ENCODE data around the gene NXN. TPM values are rescaled to one million over a fixed set of nuclear protein-coding genes. Genes with fewer than 3 reads are reported as not detected.

NXN gene
- total RNA-seq, 2 donors from 2014 or later, result 2.6 to 16.3 TPM

- DNase-seq, result no peak
- no peaks in the 10 kb centered on the region for H3K9me3 ChIP-seq
- no peak overlapping the region for H3K27ac ChIP-seq
- intact Hi-C loops (cut with DNase I), result no loop called here
- no peak for TF ChIP-seq CTCF (IDR thresholded peaks at IDR 0.05)
- no peak overlapping the region for H3K9ac ChIP-seq (ENCODE audit: low read depth in 2 of 2, low read length in 2 of 2)
- no peaks in the 10 kb centered on the region for H3K36me3 ChIP-seq
- H3K27me3 ChIP-seq, result no peaks in the 10 kb centered on the region
- H3K4me1 ChIP-seq, result no peaks in the 10 kb centered on the region
- no peak overlapping the region for H3K4me3 ChIP-seq
Measured at GRCh38 chr17:801660-802059, 177.9 kb downstream of the NXN start.

DNA sequence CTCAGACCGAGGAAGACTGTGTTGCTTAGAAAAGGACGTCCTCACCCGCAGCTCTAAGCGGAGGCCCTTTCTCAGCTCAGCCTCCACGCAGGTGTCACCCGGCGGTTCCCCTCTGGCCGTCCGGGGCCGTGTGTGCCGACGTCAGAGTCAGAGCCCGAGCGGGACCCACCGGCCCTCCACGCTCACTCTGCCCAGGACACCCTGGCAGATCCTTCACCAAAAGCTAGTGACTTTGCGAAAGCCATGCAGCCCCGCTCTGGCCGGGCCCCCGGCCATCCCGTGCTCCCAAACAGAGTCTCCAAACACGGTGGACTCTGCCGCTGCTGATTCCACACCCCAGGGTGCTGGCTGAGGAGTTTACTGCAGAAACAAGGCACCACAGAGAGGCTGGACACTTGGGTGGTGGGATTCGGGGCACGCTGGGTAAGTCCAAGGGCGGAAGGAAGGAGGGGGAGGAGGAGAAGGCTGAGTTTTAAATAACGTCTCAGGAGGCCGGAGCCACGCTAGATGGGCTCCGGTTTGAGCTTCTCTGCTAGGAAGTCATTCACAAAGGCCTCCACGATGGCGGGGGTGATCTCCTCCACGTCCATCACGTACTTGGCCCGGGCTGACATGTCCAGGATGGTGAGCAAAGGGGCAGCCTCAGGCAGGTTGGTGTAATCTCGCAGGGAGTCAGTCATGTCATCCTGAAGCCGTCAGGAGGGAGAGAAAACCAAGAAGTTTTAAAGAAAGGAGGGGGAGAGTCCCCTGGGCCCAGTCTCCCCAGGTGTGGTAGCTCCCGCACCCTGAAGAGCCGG, 178.9 kb downstream of the NXN start:
- Histone ChIP-seq H3K9me3 (no peaks in the 10 kb centered on the region), H3K27ac (no peak overlapping the region), H3K9ac (ENCODE audit: low read depth in 2 of 2, low read length in 2 of 2) (no peak overlapping the region), H3K27me3 (no peaks in the 10 kb centered on the region), H3K4me3 (no peak overlapping the region), H3K36me3 (no peaks in the 10 kb centered on the region), H3K4me1 (no peaks in the 10 kb centered on the region)
- DNase-seq, result no peak
- intact Hi-C loops (cut with DNase I), result no loop called here
- no peak for TF ChIP-seq CTCF (IDR thresholded peaks at IDR 0.05)

- DNase-seq, result no peak
- TF ChIP-seq CTCF (IDR thresholded peaks at IDR 0.05), result no peak
- Histone ChIP-seq H3K9me3 (no peaks in the 10 kb centered on the region), H3K27ac (no peak overlapping the region), H3K27me3 (no peaks in the 10 kb centered on the region), H3K4me3 (no peak overlapping the region), H3K36me3 (no peaks in the 10 kb centered on the region), H3K4me1 (no peaks in the 10 kb centered on the region), H3K9ac (ENCODE audit: low read depth in 2 of 2, low read length in 2 of 2) (no peak overlapping the region)
- intact Hi-C loops (cut with DNase I), result no loop called here
Measured at GRCh38 chr17:799261-799660, 180.3 kb downstream of the NXN start.

DNA sequence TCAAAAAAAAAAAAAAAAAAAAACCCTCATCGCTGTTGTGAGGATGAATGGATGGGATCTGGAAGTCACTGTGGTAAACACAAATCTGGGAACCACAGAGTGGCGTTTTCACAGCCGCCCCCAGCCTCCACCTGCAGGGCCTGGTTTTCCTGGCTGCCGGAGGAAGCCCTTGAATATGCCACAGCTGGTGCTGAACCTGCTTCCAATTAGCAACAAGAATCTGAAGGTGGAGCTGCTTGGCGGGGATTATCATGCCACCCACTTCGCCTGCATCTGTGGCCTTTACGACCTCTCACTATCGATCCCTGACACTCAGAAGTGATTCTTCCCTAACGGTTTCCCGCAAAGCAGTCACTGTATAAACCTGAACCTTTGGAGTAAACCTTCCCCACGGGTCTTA, 181.3 kb downstream of the NXN start:
- TF ChIP-seq CTCF (IDR thresholded peaks at IDR 0.05), result no peak
- H3K4me3 ChIP-seq, result no peak overlapping the region
- no peak overlapping the region for H3K27ac ChIP-seq
- intact Hi-C loops (cut with DNase I), result no loop called here
- no peak overlapping the region for H3K9ac ChIP-seq (ENCODE audit: low read depth in 2 of 2, low read length in 2 of 2)
- H3K4me1 ChIP-seq, result no peaks in the 10 kb centered on the region
- DNase-seq, result no peak
- no peaks in the 10 kb centered on the region for H3K36me3 ChIP-seq
- no peaks in the 10 kb centered on the region for H3K9me3 ChIP-seq
- no peaks in the 10 kb centered on the region for H3K27me3 ChIP-seq

DNA sequence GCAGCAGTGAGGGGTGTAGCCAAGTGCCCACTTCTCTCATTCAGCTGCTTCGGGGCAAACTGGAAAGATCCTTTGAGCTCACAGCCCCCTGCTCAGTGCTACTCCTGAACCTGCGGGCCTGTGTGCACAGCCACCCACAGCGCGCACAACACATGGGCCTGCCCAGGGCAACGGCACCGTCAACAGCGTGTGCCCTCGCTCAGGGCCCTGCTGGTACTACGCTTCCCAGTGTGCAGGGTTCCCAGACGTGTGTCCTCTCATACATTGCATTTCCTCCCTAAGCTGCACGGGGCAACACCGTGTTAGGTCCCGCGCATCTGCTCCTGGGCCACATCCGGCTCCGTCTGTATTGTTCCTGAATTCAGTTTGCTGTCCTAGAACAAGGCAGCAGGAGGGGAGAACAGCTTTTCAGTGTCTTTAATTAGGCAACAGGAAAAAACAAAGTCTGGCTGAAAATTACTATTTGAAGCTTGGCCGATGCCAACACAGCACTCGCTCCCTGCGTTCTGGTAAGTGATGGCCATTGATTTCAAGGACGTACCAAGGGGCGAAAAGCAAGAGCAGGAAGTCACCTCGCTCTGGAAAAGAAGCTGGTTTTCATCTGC, 182.2 kb downstream of the NXN start:
- no peak overlapping the region for H3K4me3 ChIP-seq
- H3K36me3 ChIP-seq, result no peaks in the 10 kb centered on the region
- no peaks in the 10 kb centered on the region for H3K9me3 ChIP-seq
- no peak overlapping the region for H3K27ac ChIP-seq
- no peak overlapping the region for H3K9ac ChIP-seq (ENCODE audit: low read depth in 2 of 2, low read length in 2 of 2)
- H3K4me1 ChIP-seq, result no peaks in the 10 kb centered on the region
- H3K27me3 ChIP-seq, result no peaks in the 10 kb centered on the region
- no peak for TF ChIP-seq CTCF (IDR thresholded peaks at IDR 0.05)
- DNase-seq, result no peak
- intact Hi-C loops (cut with DNase I), result no loop called here
